Sigmoid colon (tissue), 7 donors: ENCODE results near the gene PCDHGA1. TPM values are rescaled to one million over a fixed set of nuclear protein-coding genes. Genes with fewer than 3 reads are reported as not detected.
"Not testable (repeated sequence)": the region's sequence is repeated elsewhere in the genome, so short reads cannot be mapped to it uniquely, and the experiment has no call there.

ENCODE experiments used
- DNase-seq: peaks from one replicate; pipeline ENCODE4 v3.0.0-alpha.2; 2019
- H3K27ac ChIP-seq, 4 donors: fragments of 200-600 bp; sonication (generic); one replicate each; pipeline ENCODE4 v1.5.1; 2016 to 2019; ENCODE audit warnings: mild to moderate bottlenecking in 1 of 4
- H3K27me3 ChIP-seq, 3 donors: fragments of 200-600 bp; sonication (generic); one replicate each; pipeline ENCODE4 v1.5.1; 2019; ENCODE audit warnings: mild to moderate bottlenecking in 1 of 3
- H3K36me3 ChIP-seq, 4 donors: fragments of 200-600 bp; sonication (generic); one replicate each; pipeline ENCODE4 v1.5.1; 2016 to 2019
- H3K4me1 ChIP-seq, 4 donors: fragments of 200-600 bp; sonication (generic); one replicate each; pipeline ENCODE4 v1.5.1; 2017 to 2019
- H3K4me3 ChIP-seq, 4 donors: fragments of 200-600 bp; sonication (generic); one replicate each; pipeline ENCODE4 v1.5.1; 2017 to 2019; ENCODE audit warnings: mild to moderate bottlenecking in 2 of 4, moderate library complexity in 1 of 4
- H3K9me3 ChIP-seq, 4 donors: fragments of 200-600 bp in 3 of 4; sonication (generic) in 3 of 4; one replicate each; pipeline versions ENCODE4 v1.5.1 to v1.6.1; 2013 to 2019
- CTCF ChIP-seq, 4 experiments: fragments of 450-650 bp in 3 of 4; fragments of 200-600 bp in 1 of 4; IDR thresholded peaks; one replicate each; pipeline ENCODE4 v1.5.1; 2016 to 2019; ENCODE audit warnings: antibody characterized with exemption in 4 of 4, mild to moderate bottlenecking in 3 of 4, moderate library complexity in 2 of 4
- EP300 ChIP-seq, 4 donors: sonication (generic); formaldehyde crosslinking; IDR thresholded peaks; one replicate each; pipeline ENCODE4 v1.6.1; 2017; ENCODE audit warnings: antibody characterized with exemption in 4 of 4
- POLR2A ChIP-seq, 2 donors: fragments of 450-650 bp; IDR thresholded peaks; one replicate each; pipeline ENCODE4 v1.6.1; 2016; ENCODE audit warnings: antibody characterized with exemption in 2 of 2, mild to moderate bottlenecking in 2 of 2, moderate library complexity in 2 of 2
- POLR2AphosphoS5 ChIP-seq, 4 donors: sonication (generic); formaldehyde crosslinking; IDR thresholded peaks; one replicate each; pipeline ENCODE4 v1.6.1; 2017; ENCODE audit warnings: antibody characterized with exemption in 4 of 4
- whole genome bisulfite sequencing, 2 donors: extraction: QIAGEN DNeasy Blood & Tissue Kit; methylation state at CpG; one replicate each; pipeline ENCODE4 v1.1.7; 2013; 5-methylcytosine and 5-hydroxymethylcytosine counted together
- intact Hi-C: fragments of 100-400 bp; cut with DNase I; formaldehyde crosslinking; loops from one replicate; pipeline ENCODE4 v1.15.1; 2023
- polyA plus RNA-seq, 3 donors: library from polyadenylated mRNA; stranded (reverse); fragments of 200-250 nt; gene quantifications; one replicate each; pipeline ENCODE4 v1.2.3, GENCODE V29; 2013
- total RNA-seq, 4 donors: library from RNA; depleted of rRNA; stranded (reverse); fragments of >200 nt; gene quantifications; one replicate each; pipeline ENCODE4 v1.1.0, GENCODE V29; 2016
- donor health status: healthy with polysubstance abuse.
- donor health status: Bipolar disorder and iron deficiency.
- donor health status: healthy.

The PCDHGA1 gene
- total and polyA plus RNA-seq, 7 donors, result 0.26 to 1.4 (median 1.1) TPM; not detected in 2

DNA sequence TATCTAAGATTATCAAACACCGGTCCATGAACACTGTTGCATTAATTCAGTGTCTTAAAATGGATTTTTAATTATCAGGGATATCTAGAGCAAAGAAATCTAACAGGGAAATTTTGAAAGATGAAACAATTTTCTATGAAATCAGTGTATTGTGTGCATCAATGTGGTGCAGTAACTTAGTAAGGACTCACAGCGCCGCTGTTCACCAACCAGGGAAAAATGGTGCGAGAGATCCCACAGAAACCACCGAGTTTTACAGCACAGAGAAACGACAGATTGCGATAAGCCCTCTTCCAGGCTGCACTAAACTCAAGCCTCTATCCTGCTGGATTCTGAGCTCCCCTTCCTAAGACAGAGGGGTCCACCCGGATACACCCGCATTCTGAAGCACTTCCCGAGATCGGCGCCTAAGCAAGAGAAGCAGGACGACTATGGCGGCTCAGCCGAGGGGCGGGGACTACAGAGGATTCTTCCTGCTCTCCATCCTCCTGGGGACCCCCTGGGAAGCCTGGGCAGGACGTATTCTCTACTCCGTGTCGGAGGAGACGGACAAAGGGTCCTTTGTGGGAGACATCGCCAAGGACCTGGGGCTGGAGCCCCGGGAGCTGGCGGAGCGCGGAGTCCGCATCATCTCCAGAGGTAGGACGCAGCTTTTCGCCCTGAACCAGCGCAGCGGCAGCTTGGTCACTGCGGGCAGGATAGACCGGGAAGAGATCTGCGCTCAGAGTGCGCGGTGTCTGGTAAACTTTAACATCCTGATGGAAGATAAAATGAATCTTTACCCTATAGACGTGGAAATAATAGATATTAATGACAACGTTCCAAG lies 52.4 kb downstream of the PCDHGA1 start, which contains the start of gene PCDHGA7:
Gene PCDHGA7 (plus strand): TSS at position 274 of the 826 bp plus-strand sequence. CDS start 158 bp downstream, at position 432.
- intact Hi-C loops, result no loop called here
- H3K27ac ChIP-seq, result no peak within 1 kb of the TSS
- TF ChIP-seq CTCF (IDR thresholded peaks at IDR 0.05), result no peak
- no peak for TF ChIP-seq POLR2AphosphoS5 (IDR thresholded peaks at IDR 0.05)
- no peak for TF ChIP-seq POLR2A (IDR thresholded peaks at IDR 0.05)
- no peak for TF ChIP-seq EP300 (IDR thresholded peaks at IDR 0.05)
- H3K36me3 ChIP-seq, result peaks cover 0 to 6% (median 0%) of the 10 kb centered on the region in 4 donors
- peak within 1 kb of the TSS in 1 of 4 donors; percentile 8 for H3K4me3 ChIP-seq
- peaks cover 22 to 89% (median 66%) of the 10 kb centered on the region in 4 donors for H3K9me3 ChIP-seq
- H3K27me3 ChIP-seq, result peaks cover 0 to 9% (median 0%) of the 10 kb centered on the region in 3 donors
- WGBS, 2 donors, result 19 to 40% methylated on average over 37 of the region's 37 CpGs
- no peaks in the 10 kb centered on the region for H3K4me1 ChIP-seq
- DNase-seq, result peak; percentile 30

DNA sequence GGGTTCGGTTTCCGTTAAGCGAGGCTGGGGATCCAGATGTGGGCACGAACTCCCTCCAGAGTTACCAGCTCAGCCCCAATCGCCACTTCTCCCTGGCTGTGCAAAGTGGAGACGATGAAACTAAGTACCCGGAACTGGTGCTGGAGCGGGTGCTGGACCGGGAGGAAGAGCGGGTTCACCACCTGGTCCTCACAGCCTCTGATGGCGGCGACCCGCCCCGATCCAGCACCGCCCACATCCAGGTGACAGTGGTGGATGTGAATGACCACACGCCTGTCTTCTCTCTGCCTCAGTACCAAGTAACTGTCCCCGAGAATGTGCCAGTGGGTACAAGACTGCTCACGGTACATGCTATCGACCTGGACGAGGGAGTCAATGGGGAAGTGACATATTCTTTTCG lies 53.0 kb downstream of the PCDHGA1 start:
- intact Hi-C loops, result no loop called here
- no peak for DNase-seq
- Histone ChIP-seq H3K4me1 (no peaks in the 10 kb centered on the region), H3K4me3 (no peak overlapping the region), H3K27ac (no peak overlapping the region), H3K9me3 (peaks cover 24 to 86% (median 63%) of the 10 kb centered on the region in 4 donors), H3K27me3 (peaks cover 0 to 9% (median 0%) of the 10 kb centered on the region in 3 donors), H3K36me3 (peaks cover 0 to 6% (median 0%) of the 10 kb centered on the region in 4 donors)
- TF ChIP-seq EP300 (IDR thresholded peaks at IDR 0.05), result no peak
- TF ChIP-seq POLR2AphosphoS5 (IDR thresholded peaks at IDR 0.05), result no peak
- WGBS, 2 donors, result 43 to 60% methylated on average over 21 of the region's 21 CpGs

DNA sequence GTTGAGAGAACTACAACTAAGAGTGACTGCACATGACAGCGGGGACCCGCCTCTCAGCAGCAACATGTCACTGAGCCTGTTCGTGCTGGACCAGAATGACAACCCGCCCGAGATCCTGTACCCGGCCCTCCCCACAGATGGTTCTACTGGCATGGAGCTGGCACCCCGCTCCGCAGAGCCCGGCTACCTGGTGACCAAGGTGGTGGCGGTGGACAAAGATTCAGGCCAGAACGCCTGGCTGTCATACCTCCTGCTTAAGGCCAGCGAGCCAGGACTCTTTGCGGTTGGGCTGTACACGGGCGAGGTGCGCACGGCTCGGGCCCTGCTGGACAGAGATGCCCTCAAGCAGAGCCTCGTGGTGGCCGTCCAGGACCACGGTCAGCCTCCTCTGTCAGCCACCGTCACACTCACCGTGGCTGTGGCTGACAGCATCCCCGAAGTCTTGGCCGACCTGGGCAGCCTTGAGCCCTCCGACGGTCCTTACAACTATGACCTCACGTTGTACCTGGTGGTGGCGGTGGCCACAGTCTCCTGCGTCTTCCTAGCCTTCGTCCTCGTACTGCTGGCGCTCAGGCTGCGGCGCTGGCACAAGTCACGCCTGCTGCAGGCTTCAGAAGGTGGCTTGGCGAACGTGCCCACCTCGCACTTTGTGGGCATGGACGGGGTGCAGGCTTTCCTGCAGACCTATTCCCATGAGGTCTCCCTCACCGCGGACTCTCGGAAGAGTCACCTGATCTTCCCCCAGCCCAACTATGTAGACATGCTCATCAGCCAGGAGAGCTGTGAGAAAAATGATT lies 54.4 kb downstream of the PCDHGA1 start:
- H3K27me3 ChIP-seq, result peaks cover 0 to 9% (median 0%) of the 10 kb centered on the region in 3 donors
- no peaks in the 10 kb centered on the region for H3K4me1 ChIP-seq
- 58 to 71% methylated on average over 43 of the region's 43 CpGs for whole genome bisulfite sequencing, 2 donors
- DNase-seq, result no peak
- TF ChIP-seq EP300 (IDR thresholded peaks at IDR 0.05) (no peak), CTCF (IDR thresholded peaks at IDR 0.05) (no peak), POLR2AphosphoS5 (IDR thresholded peaks at IDR 0.05) (no peak), POLR2A (IDR thresholded peaks at IDR 0.05) (no peak)
- H3K36me3 ChIP-seq, result peaks cover 0 to 6% (median 0%) of the 10 kb centered on the region in 4 donors
- H3K4me3 ChIP-seq, result no peak overlapping the region
- H3K27ac ChIP-seq, result no peak overlapping the region
- H3K9me3 ChIP-seq, result peaks cover 37 to 89% (median 73%) of the 10 kb centered on the region in 4 donors
- intact Hi-C loops, result no loop called here

- H3K9me3 ChIP-seq, result peaks cover 39 to 95% (median 73%) of the 10 kb centered on the region in 4 donors
- H3K27me3 ChIP-seq, H3K36me3 ChIP-seq, H3K27ac ChIP-seq, intact Hi-C loops, H3K4me1 ChIP-seq, DNase-seq, H3K4me3 ChIP-seq: not testable (repeated sequence)
- WGBS, 2 donors, result 17 to 42% methylated on average over 21 to 22 of the region's 40 CpGs
- peak in 1 of 4 experiments; percentile 13 for TF ChIP-seq CTCF (IDR thresholded peaks at IDR 0.05)
Measured at GRCh38 chr5:141387557-141388311, 57.4 kb downstream of the PCDHGA1 start, which contains the start of gene PCDHGB4. TSS of gene PCDHGB4 (plus strand) at chr5:141387698. CDS start at chr5:141387885, 187 bp downstream.
